ENCODE results near the gene SCAMP1.

Gene SCAMP1

DNA sequence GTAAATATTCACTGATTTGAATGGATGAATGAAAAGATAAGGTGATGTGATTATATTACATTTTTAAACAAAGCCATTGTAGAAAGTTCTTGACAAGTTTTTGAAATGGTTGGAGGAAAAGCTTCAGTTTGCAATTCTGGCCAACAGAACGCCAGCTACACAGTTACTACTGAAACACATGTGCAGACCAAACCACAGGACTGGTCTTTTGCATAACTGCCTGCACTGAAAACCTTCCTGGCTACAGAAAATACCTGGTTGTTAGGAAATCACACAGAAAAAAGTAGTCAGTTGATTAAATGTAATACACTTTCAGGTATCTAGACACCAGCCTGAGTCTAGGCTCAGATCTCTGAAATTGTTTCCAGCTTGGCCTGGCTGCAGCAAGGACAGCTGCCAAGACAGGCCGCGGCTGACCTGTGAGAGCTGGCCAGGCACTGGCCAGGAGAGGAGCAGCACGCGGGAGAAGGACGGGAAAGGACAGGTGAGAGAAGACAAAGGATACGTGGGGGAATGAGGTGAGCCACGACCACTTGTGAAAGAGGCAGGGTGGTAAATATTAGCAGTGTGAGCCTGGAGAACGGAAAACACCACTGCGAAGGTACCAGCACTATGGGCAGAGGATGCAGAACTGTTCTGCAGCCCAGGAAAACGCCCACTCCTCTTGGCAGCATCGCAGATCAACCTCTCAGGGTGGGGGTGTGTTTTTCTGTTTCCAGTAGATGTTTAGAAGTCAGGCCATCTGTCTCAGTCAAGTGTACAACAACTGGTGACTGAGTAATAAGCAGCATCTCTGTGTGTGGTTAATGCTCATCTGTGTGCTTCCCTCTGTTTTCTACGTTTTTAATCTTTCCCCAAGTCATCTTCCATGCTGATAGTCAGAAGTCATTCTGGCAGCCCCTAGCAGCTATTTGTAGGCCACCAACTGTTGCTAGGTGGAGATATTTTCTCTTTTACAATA, 137.4 kb downstream of the SCAMP1 start:
- DNase-seq: peak; percentile 30

DNA sequence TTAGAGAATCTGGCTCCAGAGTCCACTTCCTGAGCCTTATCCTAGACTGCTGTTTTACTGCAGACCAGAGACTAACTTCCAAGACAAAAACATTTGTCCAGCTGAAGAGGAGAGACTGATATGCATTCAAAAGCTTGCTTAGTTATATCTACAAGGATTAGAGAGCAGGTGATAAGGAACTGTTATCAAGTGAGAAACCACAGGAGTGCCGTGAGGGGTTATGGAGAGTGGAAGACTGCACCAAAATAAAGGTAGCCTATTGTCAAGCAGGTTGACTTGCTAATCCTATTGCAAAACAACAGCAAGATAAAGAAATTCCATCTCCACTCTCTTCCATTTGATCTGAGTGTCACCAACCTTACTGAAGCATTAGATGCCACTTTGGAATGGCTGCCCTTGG, 139.1 kb downstream of the SCAMP1 start:
- DNase-seq: no peak

GRCh38 chr5:78500028-78500427, 139.6 kb downstream of the SCAMP1 start:
- DNase-seq: no peak

- DNase-seq: no peak
Measured at GRCh38 chr5:78500871-78501270, 140.5 kb downstream of the SCAMP1 start.

GRCh38 chr5:78501411-78502352, 141.3 kb downstream of the SCAMP1 start:
- no peak for DNase-seq

DNA sequence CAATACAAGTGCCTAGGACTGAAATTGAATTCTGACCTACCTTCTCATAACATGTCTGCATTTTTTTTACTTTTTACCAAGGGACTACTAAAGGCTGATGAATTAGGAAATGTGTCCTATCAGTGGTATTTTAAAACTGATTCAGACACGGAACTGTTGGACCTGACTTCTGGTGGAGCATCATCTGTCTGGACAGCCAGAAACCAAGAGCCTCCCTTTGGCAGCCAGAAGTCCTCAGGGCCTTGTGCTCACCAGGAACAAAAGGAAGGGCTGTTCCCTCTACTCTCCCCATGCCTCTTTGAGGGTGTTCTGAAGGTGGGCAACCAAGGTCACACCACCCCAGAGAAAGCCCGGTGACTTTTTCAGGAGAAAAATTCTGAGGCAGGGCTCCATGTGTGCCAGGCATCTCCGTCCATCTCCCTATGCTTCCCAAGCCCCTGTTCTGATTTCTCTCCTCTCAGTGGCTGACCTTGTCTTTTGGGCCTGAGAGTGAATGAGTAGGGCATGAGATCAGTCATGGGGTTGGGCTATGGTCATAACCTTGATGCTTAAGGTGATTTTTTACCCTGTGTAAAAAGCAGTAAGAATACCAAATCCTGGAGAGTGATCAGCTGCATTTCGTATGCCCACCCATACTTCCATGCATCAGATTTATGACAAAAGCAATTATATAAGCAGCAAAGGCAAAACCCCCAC, 143.7 kb downstream of the SCAMP1 start:
- DNase-seq: no peak

GRCh38 chr5:78504704-78505677, 144.6 kb downstream of the SCAMP1 start:
- peak; percentile 85 for DNase-seq

DNA sequence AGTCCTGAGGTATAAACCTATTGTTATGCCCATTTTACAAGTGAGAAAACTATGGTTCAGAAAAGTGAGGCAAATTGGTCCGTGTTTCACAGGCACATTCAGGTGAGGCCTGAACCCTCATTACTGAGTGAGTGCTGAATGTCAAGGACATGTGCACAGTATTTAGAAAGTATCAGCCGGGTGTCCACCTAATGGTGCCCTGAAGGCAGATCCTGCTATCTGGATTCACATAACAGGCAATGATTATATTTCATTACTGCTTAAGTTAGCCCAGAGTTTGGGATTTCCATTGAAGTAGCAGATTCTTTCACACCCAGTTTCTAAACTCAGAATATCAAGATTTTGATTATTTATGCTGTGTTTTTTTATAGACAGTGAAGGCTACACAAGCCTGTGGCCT, 145.4 kb downstream of the SCAMP1 start:
- no peak for DNase-seq

GRCh38 chr5:78506261-78507024, 146.0 kb downstream of the SCAMP1 start:
- no peak for DNase-seq

DNA sequence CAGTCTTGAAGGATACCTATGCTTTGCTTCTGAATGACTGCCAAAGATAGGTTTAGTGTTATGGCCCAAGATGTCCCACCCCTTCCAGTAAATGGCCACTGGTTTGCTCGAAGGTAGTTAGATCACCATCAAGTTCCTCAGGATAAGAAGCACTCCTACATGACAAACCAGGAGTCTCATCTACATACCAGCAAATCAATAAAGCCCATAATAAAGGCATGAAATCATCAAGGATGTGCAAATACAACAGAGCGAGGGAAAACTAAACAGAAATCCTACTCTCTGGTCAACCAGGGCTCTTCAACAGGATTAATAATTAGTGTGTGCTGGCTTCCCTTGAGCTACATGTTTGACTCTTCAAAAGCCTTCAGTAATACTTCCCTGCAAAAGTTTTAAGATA, 147.1 kb downstream of the SCAMP1 start:
- peak; percentile 31 for DNase-seq

DNA sequence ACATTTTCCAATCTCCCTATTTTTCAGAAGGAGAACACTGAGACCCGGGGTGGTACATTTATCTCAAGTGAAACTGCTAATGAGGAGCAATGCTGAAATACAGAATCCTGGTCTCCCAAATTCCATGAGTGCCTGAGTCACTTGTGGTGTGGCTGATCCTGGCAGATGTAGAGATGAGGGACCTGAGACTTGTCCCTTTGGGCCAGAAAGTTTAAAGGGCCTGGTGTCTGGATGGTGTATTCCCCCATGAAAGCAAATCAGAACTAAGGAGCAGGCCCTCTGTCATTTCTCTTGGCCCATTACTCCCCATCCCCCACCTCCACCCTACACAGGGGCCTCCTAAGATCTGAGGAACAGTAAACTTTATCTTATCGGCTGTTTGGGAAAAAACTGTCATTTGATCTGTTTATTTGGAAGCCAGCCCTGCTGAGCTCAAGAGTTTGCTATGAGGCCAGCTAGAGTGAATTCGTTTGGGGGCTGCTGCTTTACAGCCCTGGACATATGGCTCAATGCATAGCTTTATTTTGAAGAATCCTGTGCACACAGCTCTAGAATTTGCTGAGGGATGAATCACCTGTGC, 147.9 kb downstream of the SCAMP1 start:
- DNase-seq: no peak

DNA sequence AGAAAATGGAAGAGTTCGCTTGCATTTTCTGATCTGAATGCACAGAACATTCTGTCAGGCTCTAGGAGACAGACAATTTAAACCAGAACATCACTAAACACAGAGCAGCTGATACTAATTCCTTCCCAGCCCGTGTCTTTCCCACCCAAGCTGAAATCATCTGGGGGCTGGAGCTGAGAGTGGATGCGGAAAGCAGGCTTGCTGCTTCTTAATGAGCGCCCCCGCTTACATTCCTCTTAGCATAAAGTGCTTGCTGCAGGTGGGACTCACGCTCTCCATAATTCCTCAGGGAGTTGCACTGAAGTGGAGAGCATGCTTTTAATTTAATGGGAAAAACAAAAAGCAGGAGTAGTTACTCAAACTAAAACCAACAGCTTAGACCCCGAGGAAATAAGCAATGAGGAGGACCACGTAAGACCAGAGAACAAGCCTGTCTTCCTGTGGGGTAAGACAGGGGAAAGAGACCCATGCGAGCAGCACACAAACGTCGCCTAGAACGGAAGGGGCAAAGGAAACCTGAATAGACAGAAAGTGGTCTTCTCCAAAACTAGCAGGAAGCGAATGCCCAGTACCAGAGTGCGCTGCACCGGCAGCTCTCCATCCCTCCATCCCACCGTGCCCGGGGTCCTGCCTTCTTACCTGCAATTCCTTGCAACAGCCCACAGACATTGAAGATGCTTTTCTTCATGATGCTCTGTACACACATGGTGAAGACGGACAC, 148.9 kb downstream of the SCAMP1 start:
- no peak for DNase-seq

DNA sequence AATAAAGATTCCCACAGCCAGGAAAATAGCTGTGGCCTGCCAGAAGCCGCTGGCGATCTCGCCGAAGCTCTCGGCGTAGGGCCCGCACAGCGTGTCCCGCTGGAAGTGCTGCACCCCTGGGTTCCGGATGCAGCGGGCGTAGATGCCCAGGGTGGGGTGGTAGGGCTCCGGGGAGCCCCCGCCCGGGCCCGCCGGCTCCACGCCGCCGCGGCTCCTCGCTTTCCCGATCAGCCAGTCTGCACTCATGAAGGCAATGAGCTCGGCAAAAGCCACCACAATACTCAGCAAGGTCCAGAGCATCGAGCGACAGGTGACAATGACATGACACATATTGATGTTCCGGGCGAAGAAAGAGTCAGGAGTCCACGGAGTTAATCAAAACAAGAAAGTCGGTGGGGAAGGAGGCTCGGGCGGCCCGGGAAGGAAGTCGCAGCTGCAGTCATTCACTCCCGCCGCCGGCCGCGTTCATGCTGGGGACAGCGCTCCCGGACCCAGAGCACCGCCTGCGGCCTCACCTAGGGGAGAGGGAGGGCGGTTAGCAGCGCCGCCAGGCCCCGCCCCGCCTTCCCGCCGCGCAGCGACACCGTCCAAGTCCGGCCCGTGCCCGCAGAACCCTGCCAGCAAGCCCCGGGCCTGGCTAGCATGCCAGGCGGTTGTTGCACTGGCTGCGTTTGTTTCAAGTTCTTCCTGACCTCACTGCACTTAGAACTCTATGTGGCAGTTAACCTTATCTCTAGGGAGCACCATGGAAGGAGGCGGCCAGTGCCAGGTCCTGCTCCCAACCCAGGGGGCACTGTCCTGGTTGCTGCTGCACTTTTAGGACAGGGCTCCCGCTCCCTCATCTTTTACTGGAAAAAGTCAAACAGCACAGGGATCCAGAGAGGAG, 149.7 kb downstream of the SCAMP1 start:
- DNase-seq: peak; percentile 50

- DNase-seq: no peak
Measured at GRCh38 chr5:78511121-78511906, 150.9 kb downstream of the SCAMP1 start.

DNA sequence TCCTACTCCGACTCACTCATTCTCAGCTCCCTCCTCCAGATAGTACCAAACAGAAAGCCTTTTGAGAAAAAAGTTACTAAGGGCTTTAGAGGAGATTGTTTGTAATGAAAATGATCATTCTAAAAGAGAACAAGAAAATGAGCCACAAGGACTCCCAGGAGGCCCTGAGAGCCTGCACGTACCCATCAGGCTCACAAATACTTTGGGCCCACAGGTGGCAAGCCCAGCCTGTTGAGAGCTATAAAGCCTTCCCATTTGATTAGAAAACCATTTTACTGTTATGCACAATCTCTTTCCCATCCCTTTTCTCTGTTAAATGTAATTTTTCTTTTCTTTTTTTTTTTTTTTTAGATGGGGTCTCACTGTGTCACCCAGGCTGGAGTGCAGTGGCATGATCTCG, 152.0 kb downstream of the SCAMP1 start:
- no peak for DNase-seq

- DNase-seq: no peak
Measured at GRCh38 chr5:78513441-78513840, 153.0 kb downstream of the SCAMP1 start.

GRCh38 chr5:78514427-78515330, 154.3 kb downstream of the SCAMP1 start:
- no peak for DNase-seq

All from NCI-H2029 (cell line).